HG03103 (cell line): Measurements from ENCODE around the gene PPM1H.

Source experiments
- ATAC-seq: cut with Tn5 transposase; IDR thresholded peaks from one replicate; pipeline ENCODE4 v1.9.1; 2021; ENCODE audit warnings: low read depth; ENCODE audit not compliant: unreplicated experiment

PPM1H gene

GRCh38 chr12:62878211-62878610 is 56.7 kb downstream of the PPM1H start:
- ATAC-seq = no peak

DNA sequence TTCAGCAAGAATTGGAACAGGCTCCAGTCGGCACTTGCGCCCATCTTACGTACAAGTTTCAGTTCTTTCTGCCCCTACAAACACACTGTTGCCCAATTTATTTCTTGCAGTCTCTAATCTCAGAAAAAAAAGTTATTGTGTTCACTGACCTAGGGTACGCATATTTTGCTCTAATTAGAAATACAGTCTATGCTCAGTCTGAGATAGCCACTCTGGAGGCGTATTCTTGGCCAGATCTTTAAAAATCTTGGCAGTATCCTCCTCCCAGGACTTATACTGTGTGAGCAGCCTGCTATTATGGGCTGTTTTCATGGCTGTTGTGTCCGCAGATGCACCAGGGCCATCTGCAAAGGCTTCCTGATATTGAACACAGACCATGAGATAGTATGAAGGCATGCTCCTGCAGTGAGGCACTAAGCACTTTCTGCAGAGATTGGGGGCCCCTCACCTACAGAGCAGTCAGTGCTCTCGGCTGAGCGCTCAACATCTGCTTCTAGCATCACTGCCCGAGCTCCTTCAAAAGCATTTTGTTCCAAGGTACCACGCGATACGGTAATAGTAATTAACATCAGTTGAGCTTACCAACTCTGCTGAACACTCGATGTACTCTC is 57.9 kb downstream of the PPM1H start:
- no peak for ATAC-seq

- ATAC-seq = no peak
Observed at GRCh38 chr12:62873826-62874448, 61.0 kb downstream of the PPM1H start.

DNA sequence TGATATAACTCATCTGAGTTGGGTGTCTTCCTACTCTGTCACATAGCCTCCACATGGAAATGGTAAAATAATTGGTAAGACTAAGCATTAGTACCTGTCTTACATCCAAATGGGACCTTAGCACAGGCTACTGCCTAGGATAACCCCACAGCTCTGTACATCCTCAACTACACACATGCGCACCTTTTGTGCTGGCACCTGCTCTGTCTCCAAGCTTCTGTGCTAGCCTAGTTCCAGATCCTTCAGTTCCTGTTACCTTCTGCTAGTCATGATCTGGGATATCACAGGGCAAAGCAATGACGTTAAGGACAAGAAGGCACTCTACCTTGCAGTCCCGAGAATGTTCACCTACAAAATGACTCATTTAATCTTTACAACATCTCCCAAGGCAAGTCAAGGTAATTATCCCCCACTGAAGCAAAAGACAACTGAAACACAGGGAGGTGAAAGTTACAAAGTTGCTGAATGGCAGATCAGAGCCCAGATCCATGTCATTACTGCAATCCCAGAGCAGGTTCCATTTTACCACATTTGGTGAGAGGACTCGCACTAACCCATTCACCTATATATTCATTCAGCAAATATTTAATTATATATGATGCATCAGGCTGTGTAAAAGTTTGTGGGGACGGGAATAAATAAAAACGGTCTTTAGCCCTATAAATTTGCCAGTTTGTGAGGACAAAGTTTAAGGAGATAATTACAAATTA is 61.7 kb downstream of the PPM1H start:
- no peak for ATAC-seq

DNA sequence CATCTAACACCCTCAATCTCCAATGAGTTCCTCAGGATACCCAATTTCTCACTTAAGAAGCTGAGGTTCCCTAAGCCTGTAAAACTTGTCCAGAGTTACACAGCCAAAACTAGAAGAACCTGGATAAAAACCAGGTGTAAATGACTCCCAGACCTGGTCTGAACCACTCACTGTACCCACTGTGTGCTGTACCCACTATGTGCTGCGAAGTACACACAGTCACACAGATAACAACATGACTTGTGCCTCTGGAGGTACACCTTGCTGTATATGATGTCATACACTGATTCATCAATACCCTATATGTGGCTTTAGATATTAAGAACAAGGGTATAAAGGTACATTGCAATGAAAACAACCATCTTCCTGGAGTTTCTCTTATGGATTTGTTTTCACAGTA is 66.1 kb downstream of the PPM1H start:
- no peak for ATAC-seq

DNA sequence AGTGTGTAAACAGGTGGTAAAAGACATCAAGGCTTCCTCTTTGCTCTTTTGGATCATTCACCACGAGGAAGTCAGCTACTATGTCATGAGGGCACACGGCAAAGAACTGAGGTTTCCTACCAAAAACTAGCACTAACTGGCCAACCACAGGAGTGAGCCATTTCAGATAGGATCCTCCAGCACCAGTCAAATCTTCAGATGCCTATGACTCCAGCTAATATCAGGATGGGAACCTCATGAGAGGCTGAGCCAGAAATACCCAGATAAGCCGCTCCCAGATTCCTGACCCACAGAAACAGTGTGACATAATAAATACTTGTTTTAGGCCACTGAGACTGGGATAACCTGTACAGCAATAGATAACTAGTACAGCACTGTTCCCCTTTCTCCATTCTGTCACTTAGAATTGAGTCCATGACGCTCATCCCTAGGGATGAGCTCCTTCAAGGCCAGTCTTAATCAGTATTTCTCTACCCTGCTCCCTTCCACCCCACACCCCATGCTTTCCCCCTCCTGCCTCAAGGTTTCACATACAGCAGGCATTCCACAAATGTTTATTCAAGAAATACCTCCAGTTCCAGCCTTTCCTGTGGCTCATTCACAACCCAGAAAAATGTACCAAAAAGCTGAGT is 68.4 kb downstream of the PPM1H start:
- no peak for ATAC-seq

- ATAC-seq = no peak
Observed at GRCh38 chr12:62865937-62866336, 69.0 kb downstream of the PPM1H start.

GRCh38 chr12:62865065-62865464 is 69.9 kb downstream of the PPM1H start:
- ATAC-seq = no peak

DNA sequence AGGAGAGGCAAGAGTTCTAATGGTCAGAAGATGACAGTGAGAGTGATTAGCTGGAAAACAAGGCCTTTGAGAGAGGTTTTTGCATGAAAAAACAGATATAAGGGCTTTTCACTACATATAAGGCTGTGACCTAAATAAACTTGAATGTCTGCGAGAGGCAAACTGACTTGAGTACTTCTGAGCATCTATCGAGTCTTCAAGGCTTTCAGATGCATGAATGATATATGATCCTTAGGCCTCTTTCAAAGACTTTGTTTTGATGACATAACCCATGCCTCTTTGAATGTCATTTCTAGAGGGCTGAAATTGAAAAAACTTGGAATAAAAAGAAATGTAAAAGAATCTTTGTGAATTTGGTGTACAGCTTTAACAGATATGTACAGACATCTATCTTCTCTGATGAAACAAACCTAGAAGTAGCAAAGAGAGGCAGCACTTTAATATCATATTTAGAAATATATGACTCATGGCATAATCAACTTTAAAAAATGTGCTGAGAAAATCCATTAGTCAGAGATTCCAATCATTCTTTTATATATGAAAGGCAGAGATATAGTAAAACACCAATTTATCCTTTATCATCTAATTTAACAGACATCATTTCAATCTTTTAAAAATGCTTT is 72.6 kb downstream of the PPM1H start:
- no peak for ATAC-seq

DNA sequence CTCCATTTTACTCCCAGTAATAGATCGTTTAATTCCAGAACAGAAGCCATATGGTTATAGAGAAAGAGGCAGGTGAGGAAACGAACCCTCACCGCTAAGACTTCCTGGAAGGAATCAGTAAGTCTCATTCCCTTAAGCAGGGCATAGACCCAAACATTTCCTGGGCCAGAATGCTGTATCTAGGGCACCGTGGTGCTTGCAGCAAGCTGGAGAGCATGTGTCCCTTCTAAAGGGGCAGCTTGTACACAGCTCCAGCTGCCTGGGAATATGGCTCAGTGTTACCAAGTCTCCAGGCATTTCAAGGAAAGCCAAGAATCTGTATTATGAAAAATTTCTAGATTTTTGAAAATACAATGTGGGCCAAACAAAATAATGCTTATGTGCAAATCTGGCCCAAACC is 73.4 kb downstream of the PPM1H start:
- no peak for ATAC-seq

- no peak for ATAC-seq
Observed at GRCh38 chr12:62860501-62861411, 74.2 kb downstream of the PPM1H start.

- ATAC-seq = no peak
Observed at GRCh38 chr12:62860020-62860419, 74.9 kb downstream of the PPM1H start.

- ATAC-seq = no peak
Observed at GRCh38 chr12:62859321-62859737, 75.6 kb downstream of the PPM1H start.

GRCh38 chr12:62856454-62856853 is 78.5 kb downstream of the PPM1H start:
- no peak for ATAC-seq

DNA sequence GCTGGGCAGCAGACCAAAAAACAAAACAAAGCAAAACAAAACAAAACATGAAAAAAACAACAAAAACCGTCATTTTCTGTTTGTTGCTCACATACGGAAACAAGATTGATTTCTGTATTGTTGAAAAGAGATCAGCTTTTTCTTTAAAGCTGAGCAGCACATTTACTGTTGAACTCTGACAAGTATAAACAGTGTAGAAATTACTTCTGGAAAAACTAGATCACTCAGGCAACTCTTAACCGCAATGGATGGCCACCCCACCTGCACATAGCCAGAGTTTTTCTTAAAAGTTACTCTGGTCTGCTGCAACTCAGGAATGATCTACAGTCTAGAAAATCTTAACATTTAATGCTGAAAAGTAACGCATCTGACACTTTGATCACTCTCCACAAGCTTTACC is 80.9 kb downstream of the PPM1H start:
- ATAC-seq = no peak

DNA sequence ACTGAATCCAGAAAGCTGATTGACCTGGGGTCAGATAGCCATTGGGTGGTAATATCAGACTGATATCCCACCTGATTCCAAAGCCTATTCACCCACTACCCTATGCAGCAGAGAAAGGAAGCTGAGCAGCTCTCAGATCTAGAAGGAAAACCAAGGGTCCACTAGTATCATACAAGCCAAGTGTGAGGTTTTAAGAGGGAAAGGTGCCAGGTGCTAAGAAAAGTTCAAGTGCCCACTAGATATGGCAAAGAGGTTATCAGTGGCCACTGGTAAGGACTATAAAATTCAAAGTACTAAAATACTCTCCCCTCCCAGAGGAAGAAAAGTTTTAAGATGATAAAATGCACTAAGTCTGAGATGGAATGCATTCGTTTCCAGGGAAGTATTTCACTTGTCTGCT is 85.6 kb downstream of the PPM1H start:
- ATAC-seq = no peak

DNA sequence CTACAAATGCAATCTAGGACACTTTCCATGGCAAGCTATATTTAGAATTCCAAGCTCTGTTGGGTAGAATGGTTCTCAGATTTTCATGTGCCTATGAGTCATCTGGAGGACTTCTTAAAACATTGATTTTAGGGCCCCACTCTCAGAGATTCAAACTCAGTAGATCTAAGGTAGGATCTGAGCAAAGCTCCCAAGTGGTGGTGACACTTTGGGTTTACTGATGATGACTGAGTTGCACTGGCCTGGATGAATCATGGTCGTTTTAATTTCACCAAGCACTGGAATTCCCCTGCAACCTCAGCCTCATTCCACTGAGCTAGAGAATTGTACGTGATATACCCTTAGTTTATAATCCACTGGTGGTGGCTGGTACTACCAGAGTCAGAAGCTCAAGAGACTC is 86.5 kb downstream of the PPM1H start:
- no peak for ATAC-seq

GRCh38 chr12:62847709-62848108 is 87.2 kb downstream of the PPM1H start:
- no peak for ATAC-seq

DNA sequence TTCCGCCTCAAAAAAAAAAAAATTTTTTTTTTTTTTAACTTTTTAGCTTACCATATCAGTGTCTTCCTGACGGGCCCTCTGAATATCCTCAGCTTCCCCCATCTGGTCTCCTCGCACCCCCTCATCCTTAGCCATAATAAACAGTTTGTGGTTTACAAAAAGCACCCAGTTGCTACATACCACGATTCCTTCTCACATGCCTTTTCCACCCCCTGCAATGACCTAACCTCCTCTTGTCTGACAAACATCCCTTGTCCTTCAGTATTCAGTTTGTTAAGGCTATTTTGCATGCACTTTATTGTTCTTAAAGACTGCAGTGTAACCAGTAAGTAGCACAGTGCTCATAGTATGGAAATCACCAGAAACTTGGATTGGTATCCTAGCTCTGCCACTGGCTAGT is 88.5 kb downstream of the PPM1H start:
- ATAC-seq = no peak

- no peak for ATAC-seq
Observed at GRCh38 chr12:62844915-62845314, 90.0 kb downstream of the PPM1H start.
